GM12875 (cell line): Measurements from ENCODE around the gene ZNF436.

Experiments
- H3K4me3 ChIP-seq: one replicate; pipeline ENCODE4 v1.5.1; 2011; ENCODE audit warnings: low read depth, low read length, control low read depth
- TF ChIP-seq, protein P1 (sequence below): IDR thresholded peaks from 2 replicates; pipeline ENCODE4 v1.5.1; 2011; ENCODE audit warnings: low read depth, mild to moderate bottlenecking, control low read depth, inconsistent platforms, low read length, moderate library complexity, borderline replicate concordance; ENCODE audit not compliant: insufficient read depth

Gene ZNF436

DNA sequence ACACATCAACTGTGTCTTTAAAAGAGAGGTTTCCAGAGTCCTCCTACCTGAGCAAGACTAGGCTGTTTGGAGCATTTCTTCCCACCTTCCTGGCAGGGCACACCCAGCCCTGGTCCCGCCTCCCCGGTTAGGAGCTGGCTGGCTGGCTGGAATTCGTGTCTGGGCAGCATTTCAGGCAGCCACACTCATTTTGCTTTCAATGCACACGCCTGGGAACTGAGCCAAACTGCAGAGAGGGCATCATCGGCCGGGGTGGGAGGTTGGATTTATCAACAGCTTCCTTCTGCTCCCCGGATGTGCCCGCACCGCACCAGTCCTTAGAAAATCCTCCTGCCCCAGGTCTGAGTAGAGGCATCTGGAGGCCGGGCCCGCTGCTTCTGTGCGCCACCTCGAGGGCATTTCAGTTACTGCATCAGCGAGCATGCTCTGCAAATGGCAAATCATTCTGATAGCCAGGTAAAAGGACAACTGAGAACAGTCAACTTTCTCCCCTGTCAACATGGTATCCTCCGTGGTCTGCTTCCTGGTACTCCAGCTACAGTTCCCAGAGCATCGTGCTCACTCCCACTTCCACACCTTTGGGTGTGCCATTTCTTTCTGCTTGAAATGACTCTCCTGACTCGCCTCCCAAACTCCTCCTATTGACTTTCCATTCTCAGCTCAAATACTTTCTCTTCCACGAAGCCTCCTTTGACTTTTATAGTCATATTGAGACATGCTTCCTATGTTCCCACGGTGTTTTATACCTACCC lies 34.3 kb upstream of the ZNF436 start:
- H3K4me3 ChIP-seq = no peak overlapping the region
- TF ChIP-seq, protein P1, sequence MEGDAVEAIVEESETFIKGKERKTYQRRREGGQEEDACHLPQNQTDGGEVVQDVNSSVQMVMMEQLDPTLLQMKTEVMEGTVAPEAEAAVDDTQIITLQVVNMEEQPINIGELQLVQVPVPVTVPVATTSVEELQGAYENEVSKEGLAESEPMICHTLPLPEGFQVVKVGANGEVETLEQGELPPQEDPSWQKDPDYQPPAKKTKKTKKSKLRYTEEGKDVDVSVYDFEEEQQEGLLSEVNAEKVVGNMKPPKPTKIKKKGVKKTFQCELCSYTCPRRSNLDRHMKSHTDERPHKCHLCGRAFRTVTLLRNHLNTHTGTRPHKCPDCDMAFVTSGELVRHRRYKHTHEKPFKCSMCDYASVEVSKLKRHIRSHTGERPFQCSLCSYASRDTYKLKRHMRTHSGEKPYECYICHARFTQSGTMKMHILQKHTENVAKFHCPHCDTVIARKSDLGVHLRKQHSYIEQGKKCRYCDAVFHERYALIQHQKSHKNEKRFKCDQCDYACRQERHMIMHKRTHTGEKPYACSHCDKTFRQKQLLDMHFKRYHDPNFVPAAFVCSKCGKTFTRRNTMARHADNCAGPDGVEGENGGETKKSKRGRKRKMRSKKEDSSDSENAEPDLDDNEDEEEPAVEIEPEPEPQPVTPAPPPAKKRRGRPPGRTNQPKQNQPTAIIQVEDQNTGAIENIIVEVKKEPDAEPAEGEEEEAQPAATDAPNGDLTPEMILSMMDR = peak; percentile 95

DNA sequence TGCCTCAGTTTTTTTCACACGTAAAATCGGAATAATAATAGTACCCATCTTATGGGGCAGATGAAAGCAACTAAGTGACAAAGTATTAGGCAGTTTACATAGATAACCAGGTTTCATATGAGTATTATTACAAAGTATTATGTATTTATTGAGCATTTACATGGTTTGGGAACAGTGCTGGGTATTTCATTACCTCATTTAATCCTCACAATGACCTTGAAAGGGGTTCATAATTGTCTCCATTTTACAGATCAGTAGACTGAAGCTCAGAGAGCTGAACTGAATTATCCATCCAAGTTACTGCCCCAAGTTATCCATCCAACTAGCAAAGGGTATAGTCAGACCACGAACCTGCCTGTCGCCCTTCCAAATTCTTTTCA lies 33.7 kb upstream of the ZNF436 start:
- TF ChIP-seq, protein P1 = no peak

GRCh38 chr1:23403038-23403336 lies 33.4 kb upstream of the ZNF436 start:
- no peak overlapping the region for H3K4me3 ChIP-seq
- TF ChIP-seq, protein P1 = no peak

More for the DNA sequence above, 33.7 kb upstream of the ZNF436 start:
- no peak overlapping the region for H3K4me3 ChIP-seq

- no peak overlapping the region for H3K4me3 ChIP-seq
- TF ChIP-seq, protein P1 = no peak
Observed at GRCh38 chr1:23402286-23403037, 32.8 kb upstream of the ZNF436 start.

- TF ChIP-seq, protein P1 = no peak
- H3K4me3 ChIP-seq = no peak overlapping the region
Observed at GRCh38 chr1:23401313-23401712, 31.7 kb upstream of the ZNF436 start.

GRCh38 chr1:23400324-23401114 lies 30.9 kb upstream of the ZNF436 start:
- TF ChIP-seq, protein P1 = no peak
- no peak overlapping the region for H3K4me3 ChIP-seq
